Testis (tissue), 2 donors: Measurements from ENCODE around the gene SLC9A9.

Experiments used
- CTCF ChIP-seq, 3 experiments: fragments of 450-650 bp in 2 of 3; fragments of 200-600 bp in 1 of 3; sonication (generic) in 1 of 3; IDR thresholded peaks; one replicate each; pipeline ENCODE4 v1.5.1; 2016 to 2019; ENCODE audit warnings: antibody characterized with exemption in 3 of 3, mild to moderate bottlenecking in 2 of 3, moderate library complexity in 1 of 3
- POLR2A ChIP-seq: fragments of 450-650 bp; IDR thresholded peaks from one replicate; pipeline ENCODE4 v1.6.1; 2017; ENCODE audit warnings: antibody characterized with exemption, mild to moderate bottlenecking, moderate library complexity

GRCh38 chr3:143221446-143221845 lies 626.8 kb downstream of the SLC9A9 start:
- TF ChIP-seq CTCF (IDR thresholded peaks at IDR 0.05) (no peak), POLR2A (no peak)
